Hematopoietic multipotent progenitor cell treated with erythropoietin and hydrocortisone succinate and interleukin-3 and kit ligand, for 15 days (in vitro differentiated cells): Measurements from ENCODE around the gene NMNAT2.
"Not testable (repeated sequence)": the region's sequence is repeated elsewhere in the genome, so short reads cannot be mapped to it uniquely, and the experiment has no call there.

Experiments
- DNase-seq: peaks from one replicate; pipeline ENCODE4 v3.0.0-alpha.2; 2015; ENCODE audit warnings: low spot score

The NMNAT2 gene

GRCh38 chr1:183285746-183286145 lies 132.4 kb downstream of the NMNAT2 start:
- DNase-seq = no peak

GRCh38 chr1:183285256-183285655 lies 132.9 kb downstream of the NMNAT2 start:
- no peak for DNase-seq

- DNase-seq = no peak
Measured at GRCh38 chr1:183284086-183284485, 134.1 kb downstream of the NMNAT2 start.

GRCh38 chr1:183283286-183283685 lies 134.9 kb downstream of the NMNAT2 start:
- DNase-seq = no peak

GRCh38 chr1:183282101-183282855 lies 135.9 kb downstream of the NMNAT2 start:
- DNase-seq = no peak

- peak; percentile 58 for DNase-seq
Measured at GRCh38 chr1:183281553-183282091, 136.6 kb downstream of the NMNAT2 start.

- no peak for DNase-seq
Measured at GRCh38 chr1:183281039-183281438, 137.1 kb downstream of the NMNAT2 start.

- DNase-seq = no peak
Measured at GRCh38 chr1:183279835-183280234, 138.3 kb downstream of the NMNAT2 start.

- DNase-seq = no peak
Measured at GRCh38 chr1:183278739-183279591, 139.2 kb downstream of the NMNAT2 start.

GRCh38 chr1:183277821-183278738 lies 140.1 kb downstream of the NMNAT2 start:
- DNase-seq = no peak

GRCh38 chr1:183276386-183277080 lies 141.6 kb downstream of the NMNAT2 start:
- DNase-seq = no peak

- DNase-seq = no peak
Measured at GRCh38 chr1:183275322-183275721, 142.9 kb downstream of the NMNAT2 start.

GRCh38 chr1:183274836-183275235 lies 143.3 kb downstream of the NMNAT2 start:
- DNase-seq = no peak

GRCh38 chr1:183273984-183274383 lies 144.2 kb downstream of the NMNAT2 start:
- DNase-seq = not testable (repeated sequence)

GRCh38 chr1:183273300-183273699 lies 144.9 kb downstream of the NMNAT2 start:
- DNase-seq = no peak

GRCh38 chr1:183272390-183272848 lies 145.8 kb downstream of the NMNAT2 start:
- no peak for DNase-seq

- no peak for DNase-seq
Measured at GRCh38 chr1:183270541-183271141, 147.5 kb downstream of the NMNAT2 start.

- DNase-seq = no peak
Measured at GRCh38 chr1:183267646-183268431, 150.3 kb downstream of the NMNAT2 start.

GRCh38 chr1:183263886-183264602 lies 154.1 kb downstream of the NMNAT2 start:
- no peak for DNase-seq
